HG03108 (cell line): ENCODE data around the gene PMP22.

Experiments used
- ATAC-seq: cut with Tn5 transposase; IDR thresholded peaks from one replicate; pipeline ENCODE4 v1.9.1; 2021; ENCODE audit warnings: moderate library complexity; ENCODE audit not compliant: unreplicated experiment

The PMP22 gene

DNA sequence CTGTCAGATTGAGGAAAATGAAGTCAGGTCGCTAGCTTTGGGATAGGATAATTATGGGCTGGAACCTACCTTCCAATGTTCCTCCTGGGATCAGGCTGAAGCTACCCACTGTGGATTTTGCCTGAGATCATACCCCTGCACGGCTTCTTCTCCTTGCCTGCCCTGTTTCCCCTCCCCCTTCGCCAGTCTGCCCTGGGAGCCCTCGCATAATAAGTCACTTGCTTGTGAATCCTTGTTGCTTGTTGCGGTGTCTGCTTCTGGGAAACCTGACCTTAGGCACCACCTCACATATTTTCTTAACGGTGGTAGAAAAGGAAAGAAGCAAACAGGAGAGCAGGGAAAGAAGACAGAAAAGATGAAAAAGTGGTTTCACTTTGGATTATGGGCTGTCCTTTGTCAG lies 13.3 kb upstream of the PMP22 start:
- ATAC-seq = no peak

DNA sequence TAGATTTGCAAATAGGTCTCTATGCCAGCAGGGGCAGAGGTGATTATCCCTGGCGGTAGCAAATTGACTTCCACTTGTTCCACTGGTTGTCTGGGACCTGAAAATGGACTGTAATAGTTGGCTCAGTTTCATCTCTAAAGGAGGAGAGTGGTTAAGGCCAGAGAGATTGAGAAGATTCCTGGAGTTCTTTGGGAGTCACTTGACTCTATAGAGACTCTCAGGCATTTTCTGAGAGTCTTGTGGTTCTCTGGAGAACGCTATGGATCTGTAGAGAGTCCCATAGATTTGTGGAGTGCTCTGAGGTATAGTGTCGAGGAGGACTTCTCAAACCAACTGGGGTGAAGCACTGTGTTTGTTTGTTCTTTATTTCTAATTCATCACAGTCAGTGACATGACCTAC lies 8.9 kb upstream of the PMP22 start:
- ATAC-seq = no peak

DNA sequence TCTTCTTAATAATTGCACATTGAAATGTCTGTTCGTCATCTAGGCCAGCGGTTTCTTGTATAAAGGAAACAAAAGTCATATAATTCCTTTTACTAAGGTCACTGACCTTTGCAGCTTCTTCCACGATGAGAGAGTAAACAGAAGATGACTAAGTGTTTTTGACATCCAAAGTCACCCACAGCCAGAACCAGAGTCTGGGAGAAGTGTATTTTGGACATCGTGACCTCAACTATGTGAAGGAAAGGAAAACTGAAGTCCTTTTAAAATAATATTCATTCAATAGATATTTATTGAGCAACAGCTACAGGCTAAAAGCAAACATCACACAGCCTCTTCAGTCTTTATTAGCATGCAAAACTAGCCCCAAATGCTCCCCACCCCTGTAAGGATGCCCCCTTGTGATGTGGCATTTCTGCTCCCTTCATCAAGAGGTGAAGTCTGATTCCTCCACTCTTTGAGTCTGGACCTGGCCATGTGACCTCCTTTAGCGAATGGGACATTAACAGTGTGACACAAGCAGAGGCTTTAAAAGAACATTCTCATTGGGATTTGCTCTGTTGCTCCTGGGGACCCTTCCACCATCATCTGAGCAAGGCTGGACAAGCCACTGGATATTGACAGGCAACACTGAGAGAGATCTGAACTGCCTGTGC lies 8.1 kb upstream of the PMP22 start:
- ATAC-seq = no peak

DNA sequence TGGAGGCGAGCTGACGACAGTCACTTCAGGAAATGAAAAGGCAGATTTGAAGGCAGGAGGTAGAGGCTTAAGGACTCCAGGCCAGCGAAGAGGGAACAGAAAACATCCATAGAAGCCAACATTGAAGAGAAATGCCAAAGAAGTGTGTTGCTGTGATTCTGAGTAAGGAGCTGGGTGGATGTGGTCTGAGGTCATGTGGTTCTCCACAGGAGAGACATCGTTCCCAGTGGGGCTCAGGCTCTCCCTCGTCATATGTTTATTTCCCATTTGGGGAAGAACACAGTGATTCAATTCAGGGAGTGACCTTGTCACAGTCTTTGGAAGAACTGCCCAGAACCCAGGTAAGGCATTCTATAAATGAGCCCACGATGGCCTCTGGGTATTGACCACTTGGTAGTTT lies 6.6 kb upstream of the PMP22 start:
- no peak for ATAC-seq

DNA sequence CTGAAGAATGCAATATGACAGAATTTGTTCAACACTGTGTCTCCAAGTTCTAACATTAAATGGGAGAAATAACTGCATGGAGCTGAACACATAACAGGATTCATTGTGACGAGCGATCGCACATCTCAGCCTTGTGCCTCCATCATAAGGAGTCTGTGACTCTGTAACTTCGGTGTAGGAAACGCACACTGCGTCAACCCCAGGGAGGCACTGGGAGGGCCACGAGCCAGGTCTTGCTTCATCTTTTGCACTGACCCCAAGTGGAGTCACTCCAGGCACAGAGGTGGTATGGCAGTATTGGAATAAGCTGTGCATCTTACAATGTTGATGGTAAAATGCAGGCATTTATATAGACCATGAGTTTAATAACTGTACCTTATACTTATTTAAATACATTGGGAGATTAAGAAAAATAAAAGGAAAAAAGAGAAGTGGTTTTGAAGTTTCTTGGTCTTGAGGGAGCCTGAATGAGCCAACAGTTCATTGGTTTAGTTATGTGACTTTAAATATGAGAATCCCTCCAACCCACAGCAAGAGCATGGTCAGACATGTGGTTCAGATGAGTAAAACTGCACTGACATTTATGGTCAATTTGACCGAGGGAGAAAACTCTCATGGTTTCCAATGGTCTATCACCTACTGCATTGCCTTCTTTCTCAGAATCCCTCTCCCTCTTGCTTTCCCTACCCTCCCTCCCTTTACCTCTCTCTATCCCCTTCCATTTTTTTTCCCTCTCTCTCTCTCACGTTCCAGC lies 5.7 kb upstream of the PMP22 start:
- ATAC-seq = no peak

DNA sequence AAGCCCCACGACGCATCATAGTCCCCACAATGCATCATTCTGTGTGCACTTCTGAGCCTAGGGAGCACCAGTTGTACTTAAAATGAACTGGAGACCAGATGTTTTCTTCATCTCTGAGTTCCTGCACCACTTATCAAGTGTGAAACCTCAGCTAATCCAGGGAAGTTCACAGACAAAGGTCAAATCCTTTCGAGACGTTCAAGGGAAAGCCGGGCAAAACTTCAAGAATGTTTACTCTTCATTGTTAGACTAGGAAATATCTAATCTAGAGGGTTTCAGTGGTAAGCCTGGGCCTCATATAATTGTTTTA lies 4.6 kb upstream of the PMP22 start:
- no peak for ATAC-seq

DNA sequence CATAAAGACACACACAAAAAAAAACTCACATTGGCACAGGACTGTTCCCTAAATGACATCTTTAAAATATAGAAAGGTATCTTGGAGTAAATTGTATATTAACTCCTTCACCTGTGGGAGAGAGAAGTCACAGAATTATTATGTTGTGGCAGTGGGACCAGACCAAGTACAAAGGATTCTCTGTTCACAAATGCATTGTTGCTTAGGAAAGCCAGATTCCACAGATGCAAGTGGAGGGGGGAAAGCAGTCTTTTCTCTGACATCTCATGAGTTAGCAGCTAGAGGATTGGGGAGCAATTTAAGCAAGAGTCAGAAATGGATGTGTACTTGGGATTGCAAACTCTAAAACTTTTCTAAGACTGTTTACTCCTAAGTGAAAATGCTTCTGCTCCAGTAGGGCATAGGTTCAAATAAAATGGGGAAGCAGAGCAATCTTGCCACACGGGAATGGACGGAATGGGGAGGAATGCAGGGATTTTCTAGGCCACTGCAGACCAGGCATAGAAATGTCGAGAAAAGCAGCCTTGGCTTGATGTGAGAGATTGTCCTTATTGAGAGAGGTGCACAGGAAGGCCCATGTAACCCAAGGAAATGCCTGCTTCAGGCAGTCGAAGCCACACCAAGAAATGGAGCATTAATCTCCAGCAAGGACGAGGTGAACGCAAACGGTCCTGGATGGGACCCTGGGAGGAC lies 4.1 kb upstream of the PMP22 start:
- ATAC-seq = no peak

DNA sequence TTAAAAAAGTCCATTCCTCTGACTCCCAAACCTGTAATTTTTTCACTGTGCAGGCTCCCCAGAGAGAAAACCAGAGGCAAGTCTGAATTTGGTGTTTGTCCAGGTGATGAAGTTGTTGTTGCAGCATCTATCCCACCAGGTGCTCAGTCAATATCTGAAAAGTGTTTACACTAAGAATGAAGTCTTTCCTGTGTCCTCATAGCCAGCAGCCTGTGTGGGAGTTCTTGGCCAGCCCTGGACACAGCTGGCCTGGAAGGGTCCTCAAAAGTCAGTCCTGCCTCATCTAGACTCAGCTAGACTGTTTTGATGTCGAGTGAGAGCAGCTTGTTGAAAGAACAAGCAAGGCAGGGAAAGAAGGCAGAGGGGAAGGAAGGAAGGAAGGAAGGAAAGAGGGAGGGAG lies 3.3 kb upstream of the PMP22 start:
- ATAC-seq = no peak

DNA sequence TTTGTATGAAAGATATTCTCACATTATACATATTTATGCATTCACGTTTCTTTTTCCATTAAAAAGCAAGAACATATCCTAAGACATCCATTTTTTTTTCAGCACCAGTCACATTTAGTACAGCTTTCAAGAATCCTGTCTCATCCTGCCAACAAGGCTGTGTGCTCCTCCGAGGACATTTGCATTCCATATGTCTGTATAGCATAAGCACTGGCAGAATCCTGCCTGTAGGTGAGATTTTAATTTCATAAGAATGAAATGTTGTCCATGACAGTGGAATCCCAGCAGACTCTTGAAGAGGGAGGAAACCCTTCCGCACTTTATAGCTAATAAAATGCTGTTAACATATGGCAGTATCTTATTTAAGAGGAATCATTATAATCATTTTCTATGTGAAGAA lies 2.9 kb upstream of the PMP22 start:
- ATAC-seq = no peak

DNA sequence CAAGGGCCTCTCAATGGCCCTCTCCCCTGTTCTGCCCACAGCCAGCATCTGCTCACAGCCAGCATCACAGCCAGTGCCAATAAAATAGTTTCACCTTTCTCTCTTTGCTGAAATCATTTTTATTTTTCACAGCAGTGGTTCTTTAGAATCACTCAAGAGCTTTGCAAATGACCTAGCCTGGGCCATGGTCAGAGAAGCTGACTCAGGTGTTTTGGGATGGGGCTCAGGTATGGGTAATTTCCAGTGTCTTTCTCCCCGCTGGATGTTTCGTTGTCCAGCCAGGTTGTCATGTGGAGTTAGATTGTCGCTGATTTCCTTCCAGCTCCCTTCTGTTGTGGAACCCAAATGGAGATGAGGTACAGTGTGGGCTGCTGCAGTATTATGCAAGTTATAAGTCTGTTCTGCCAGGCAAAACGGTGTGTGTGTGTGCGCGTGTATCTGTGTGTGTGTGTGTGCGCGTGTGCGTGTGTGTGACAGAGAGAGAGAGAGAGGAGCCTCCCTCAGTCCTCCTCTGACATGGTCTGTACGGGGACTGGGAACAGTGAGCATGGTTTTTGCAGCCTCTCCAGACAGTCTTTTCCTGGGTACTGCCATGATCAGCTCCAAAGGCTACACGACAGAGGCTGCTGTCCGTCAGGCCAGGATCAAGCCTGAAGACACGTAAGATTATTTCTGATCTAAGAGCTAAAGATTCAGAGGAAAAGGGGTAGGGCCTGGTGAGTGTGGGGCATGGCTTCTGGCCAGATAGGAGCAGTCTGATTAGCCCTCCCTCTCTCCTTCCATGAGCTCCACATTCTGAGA lies 1.4 kb upstream of the PMP22 start:
- ATAC-seq = no peak

DNA sequence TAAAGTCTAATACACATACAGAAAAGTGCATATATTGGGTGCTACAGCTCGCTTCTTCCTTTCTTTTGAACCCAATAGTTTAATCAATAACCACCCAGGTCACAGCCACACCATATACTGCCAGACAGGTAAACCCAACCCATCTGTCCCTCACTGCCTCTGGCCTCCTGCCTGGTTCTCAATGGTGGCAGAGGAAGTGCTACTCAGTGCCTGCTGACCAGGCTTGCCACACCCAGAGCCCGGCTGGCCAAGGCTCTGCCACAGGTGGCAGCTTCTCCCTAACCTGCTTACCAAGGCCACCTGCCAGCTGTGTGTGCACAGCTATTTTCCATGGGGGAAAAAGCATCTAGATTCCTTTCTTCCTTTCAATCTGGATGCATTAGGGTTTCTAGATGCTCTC lies 584 bp downstream of the PMP22 start:
- no peak for ATAC-seq

DNA sequence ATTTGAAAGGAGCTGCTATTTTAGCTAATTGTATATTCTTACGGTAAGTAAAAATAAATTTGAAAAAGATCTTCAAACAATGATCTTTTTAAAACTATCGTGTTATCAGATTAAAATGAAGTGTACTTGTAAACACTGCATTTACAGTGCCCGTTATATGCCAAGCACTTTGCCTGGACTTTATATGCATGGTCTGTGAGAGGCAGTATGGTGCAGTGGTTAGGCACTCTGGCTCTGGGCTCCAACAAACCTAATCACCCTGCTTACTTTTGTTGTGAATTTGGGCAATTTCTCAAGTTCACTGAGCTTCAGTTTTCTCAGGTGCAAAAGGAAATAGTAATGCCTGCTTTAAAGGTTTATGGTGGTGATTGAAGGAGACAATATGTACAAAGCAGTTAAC lies 1.4 kb downstream of the PMP22 start:
- no peak for ATAC-seq

DNA sequence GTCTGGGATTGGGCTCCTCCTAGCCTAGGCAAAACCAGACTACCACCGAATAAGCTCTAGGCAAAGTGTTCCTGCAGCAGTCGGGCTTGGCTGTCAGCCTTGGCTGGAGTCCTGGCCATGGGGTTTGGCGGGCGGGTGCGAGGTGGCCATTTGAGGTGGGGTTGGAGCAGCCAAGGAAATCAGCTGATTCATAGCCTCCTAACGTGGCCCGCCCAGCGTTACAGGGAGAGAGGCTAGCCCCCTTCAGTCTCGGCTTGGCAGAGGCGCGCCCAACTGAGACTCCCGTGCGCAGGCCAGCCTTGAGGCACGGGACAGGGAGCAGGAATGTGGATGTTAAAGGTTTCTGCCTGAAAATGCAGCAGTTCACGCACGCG lies 1.9 kb downstream of the PMP22 start:
- no peak for ATAC-seq

DNA sequence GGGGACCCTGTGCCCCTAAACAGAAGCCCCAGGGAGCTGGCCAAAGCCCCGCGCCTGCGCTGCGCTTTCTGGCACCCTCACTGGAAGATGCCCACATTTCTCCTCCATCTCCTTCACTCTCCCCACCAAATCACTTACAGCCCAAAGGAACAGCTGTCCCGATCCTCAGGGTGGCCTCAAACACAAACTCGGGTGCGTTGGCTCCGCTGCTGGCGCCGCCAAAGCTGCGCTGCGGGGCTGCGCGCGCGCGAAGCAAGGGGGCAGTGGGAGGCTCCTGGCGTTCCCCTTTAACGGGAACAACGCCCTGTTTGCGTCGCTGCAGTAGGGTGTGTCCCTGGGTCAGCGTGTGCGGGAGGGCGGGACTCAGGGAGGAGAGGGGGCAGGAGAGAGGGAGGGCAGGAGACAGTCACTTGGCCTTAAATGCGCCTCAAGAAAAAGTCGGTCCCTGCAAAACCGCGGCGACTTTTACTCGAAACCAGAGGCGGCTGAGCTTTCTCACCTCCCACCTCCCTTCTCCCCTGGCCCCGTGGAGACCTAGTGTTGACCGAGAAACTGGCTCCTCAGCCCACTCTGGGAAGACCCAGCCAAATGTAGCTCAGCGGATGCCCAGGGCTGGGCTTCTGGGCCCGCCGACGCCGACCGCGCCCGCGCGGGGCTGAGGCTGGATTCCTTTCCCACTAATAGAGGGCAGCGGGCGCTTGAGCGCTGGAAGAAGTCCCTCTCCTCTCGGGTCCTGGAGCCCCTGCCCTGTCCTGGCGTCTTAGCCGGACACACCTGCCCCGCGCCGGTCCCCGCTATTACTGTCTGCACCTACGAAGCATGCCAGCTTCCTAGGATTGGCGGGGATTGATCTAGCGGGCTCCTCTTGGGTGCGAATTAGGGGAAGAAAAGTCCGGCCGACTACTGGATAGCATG lies 2.6 kb downstream of the PMP22 start:
- ATAC-seq = no peak

DNA sequence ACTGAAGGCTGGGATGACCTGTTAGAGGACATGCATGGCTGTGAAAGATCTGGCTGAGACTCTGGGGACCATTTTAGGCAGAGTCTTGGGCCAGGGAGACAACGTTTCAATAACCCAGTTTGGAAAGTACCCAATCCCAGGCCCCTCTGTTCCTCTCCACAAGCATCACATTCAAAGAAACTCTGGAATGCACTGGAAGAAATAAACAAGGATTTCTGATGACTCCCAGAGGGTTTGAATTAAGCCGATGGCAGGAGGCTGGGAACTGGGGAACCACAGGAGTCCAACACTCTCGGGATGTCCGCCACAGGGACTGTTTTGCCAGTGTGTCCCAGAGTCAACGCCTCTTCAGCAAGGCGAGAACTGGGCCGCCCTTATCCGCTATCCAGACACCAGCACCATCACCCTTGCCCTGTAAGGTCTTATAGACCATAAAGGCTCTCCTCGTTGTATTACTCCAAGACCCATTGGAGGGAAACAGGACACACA lies 3.3 kb downstream of the PMP22 start:
- ATAC-seq = no peak

DNA sequence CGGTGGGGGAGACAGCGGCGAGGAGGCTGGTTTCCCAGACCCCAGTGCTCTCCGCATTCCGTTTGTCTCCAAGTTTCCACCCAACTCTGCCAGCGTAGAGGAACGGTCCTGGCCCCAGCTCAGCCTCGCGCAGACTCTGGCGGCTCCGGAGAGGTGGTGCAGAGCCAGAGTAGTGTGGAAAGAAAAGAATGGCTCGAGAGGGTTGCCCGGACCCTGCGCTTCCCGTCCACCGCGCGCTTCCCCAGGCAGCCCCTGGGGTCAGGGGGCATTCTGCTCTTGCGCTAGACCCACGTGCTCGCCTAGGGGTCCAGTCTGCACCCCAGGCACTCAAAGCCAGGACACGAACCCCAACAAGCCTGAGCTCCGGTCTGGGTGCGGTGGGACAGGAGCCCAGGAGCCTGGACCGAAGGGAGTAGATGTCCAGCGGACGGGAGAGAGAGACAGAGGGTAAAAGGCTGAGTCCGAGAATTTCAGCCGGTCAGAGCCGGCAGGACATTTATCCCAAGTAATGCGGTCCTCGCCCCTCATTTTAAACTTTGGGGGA lies 3.8 kb downstream of the PMP22 start:
- ATAC-seq = no peak

DNA sequence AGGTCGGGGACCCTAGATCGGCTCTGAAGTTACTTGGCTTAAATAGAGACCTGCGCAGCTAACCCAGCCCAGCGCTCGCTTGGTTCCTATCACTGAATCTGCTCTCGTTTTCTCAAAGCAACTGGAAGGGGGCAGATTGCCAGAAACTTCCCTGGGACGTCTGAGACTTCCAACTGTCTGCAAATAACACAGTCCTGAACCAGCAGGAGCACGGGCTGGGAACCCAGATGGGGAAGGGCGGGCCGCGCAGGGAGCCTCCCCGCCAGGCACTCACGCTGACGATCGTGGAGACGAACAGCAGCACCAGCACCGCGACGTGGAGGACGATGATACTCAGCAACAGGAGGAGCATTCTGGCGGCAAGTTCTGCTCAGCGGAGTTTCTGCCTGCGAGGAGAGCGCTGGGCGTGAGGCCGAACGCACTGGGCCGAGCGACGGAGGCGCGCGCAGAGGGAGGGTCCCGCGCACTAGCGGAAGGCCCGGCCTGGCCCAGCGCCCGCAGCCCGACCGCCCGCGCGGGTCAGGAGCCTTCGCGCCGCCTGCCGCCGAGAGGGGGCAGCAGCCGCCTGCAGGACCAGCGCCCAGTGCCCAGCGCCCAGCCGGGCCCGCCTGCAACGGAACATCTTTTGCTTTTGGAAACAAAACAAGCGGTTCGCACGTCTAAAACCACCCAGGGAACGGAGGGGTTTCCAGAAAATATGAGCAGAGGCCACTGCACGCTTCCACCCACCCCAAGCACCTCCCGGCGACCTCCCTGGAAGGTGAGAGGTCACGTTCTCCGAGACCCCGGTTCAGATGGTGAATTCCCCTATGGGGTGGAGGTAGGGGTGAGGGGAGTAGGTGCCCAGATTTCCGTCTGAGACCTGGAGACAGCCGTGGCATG lies 4.5 kb downstream of the PMP22 start:
- peak; percentile 67 for ATAC-seq

DNA sequence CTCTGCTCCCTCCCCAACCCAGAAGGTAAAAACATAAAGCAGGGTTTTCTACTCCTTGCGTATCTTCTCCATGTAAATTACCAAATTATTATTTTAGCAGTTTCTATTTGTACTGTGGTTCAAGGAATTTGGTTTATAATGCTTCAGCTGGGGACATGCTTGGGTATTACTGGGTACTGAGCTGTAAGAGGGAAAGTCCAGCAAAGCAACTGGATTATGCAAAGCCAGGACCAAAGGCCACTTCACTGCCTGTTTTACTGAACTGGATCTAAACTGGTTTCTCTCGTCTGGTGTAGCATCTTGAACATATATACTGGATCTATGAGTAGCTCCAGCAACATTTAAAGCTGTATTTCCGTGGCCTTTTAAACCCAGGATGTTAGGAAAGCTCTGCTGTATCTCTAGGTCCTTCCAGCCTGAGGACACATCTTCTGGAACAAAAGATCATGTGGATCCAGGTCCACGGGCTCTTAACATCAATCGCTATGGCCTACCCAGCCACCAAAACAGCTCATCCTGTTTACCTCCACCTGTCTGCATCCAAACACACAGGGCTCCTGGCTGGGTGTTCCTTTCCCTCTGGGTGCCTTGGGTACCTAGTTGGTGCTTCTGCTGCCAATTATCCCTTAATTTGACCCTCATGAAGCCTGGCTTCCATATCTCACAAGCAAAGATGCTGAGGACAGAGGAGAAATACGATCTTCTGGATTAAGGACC lies 7.2 kb downstream of the PMP22 start:
- no peak for ATAC-seq
